ENCODE measurements around the gene PRKAR1B.

DNA sequence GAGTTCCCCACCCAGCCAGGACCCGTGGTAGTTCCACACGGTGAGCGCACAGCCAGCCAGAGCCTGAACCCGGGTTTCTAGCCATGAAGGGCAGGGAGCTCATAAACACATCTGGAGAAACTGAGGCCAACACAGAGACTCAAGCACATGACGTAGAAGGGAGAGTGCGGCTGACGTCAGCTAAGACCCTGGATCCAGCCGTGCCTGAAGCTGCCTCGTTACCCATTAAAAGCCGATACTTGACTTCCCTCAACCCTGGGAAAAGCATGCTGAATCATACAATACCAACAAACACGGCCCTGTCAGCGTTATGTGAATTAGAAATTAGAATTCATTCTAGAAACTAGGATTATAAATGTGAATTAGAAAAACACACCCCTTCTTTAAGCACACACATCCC, 142.3 kb downstream of the PRKAR1B start:
- TF ChIP-seq POLR2A (IDR thresholded peaks at IDR 0.05) (no peak), POLR2AphosphoS5 (IDR thresholded peaks at IDR 0.05) (no peak)
